H1 (cell line): ENCODE results near the gene KANSL2. TPM values are rescaled to one million over a fixed set of nuclear protein-coding genes. Genes with fewer than 3 reads are reported as not detected.

Experiments
- CTCF ChIA-PET: fragments of 300-600 bp; sonication (Branson Sonifier 250); formaldehyde crosslinking; loops from one replicate; lab custom pipeline; 2021; ENCODE audit not compliant: partially characterized antibody; lab: Charles Lee
- POLR2A ChIA-PET: fragments of 300-600 bp; sonication (Branson Sonifier 250); formaldehyde crosslinking; loops from one replicate; lab custom pipeline; 2021; ENCODE audit warnings: inconsistent platforms; ENCODE audit not compliant: partially characterized antibody; lab: Charles Lee
- DNase-seq, 2 experiments: peaks; one replicate each; pipeline versions ENCODE4 v3.0.0 to v3.0.0-alpha.2; 2010 to 2022; ENCODE audit warnings: low spot score in 2 of 2, low read depth in 1 of 2, mixed read lengths in 1 of 2
- FAIRE-seq: peaks from 2 replicates; lab custom pipeline; 2011; peaks lifted over from hg19 to GRCh38; lab: Jason Lieb, UNC
- H2AFZ ChIP-seq: 2 replicates; pipeline ENCODE4 v1.8.1; 2012; ENCODE audit warnings: low read length, inconsistent platforms
- H2AK5ac ChIP-seq: 2 replicates; pipeline ENCODE4 v1.6.1; 2013; ENCODE audit warnings: low read depth, low read length
- H2BK120ac ChIP-seq: replicated peaks from 2 replicates; pipeline ENCODE3; 2013; ENCODE audit warnings: low read depth, low read length, inconsistent platforms
- H2BK12ac ChIP-seq: 2 replicates; pipeline ENCODE4 v1.6.1; 2013; ENCODE audit warnings: low read depth, low read length
- H2BK15ac ChIP-seq: 2 replicates; pipeline ENCODE4 v1.6.1; 2013; ENCODE audit warnings: low read length
- H2BK20ac ChIP-seq: 2 replicates; pipeline ENCODE4 v1.6.1; 2013; ENCODE audit warnings: low read length
- H2BK5ac ChIP-seq: 2 replicates; pipeline ENCODE4 v1.6.1; 2013; ENCODE audit warnings: low read depth, low read length
- H3K14ac ChIP-seq: 2 replicates; pipeline ENCODE4 v1.6.1; 2013; ENCODE audit warnings: inconsistent platforms; ENCODE audit not compliant: insufficient read length
- H3K18ac ChIP-seq: 2 replicates; pipeline ENCODE4 v1.6.1; 2013; ENCODE audit warnings: low read length; ENCODE audit errors: extremely low read depth
- H3K23ac ChIP-seq: 2 replicates; pipeline ENCODE4 v1.6.1; 2013; ENCODE audit warnings: inconsistent platforms; ENCODE audit not compliant: insufficient read length
- H3K23me2 ChIP-seq: 2 replicates; pipeline ENCODE4 v1.6.1; 2013; ENCODE audit warnings: low read depth, low read length
- H3K27ac ChIP-seq: 2 replicates; pipeline ENCODE4 v1.6.1; 2011; ENCODE audit warnings: low read depth, low read length, inconsistent platforms
- H3K27me3 ChIP-seq, 4 experiments: replicated peaks in 1 of 4; 1 replicate in 1 of 4; 2 replicates in 3 of 4; pipeline versions ENCODE4 v1.6.1 to v1.8.1; 2011 to 2013; ENCODE audit warnings: low read length in 3 of 4, mild to moderate bottlenecking in 3 of 4, inconsistent platforms in 2 of 4, mixed read lengths in 2 of 4, moderate library complexity in 1 of 4; ENCODE audit not compliant: control insufficient read depth in 3 of 4, insufficient read depth in 3 of 4; ENCODE audit errors: extremely low read depth in 1 of 4
- H3K36me3 ChIP-seq, 4 experiments: 2 replicates each; pipeline versions ENCODE4 v1.6.1 to v1.8.1; 2011 to 2013; ENCODE audit warnings: mild to moderate bottlenecking in 4 of 4, low read length in 3 of 4, moderate library complexity in 2 of 4, control low read depth in 1 of 4, inconsistent platforms in 1 of 4; ENCODE audit not compliant: insufficient read depth in 4 of 4, control insufficient read depth in 2 of 4
- H3K4ac ChIP-seq: replicated peaks from 2 replicates; pipeline ENCODE3; 2013; ENCODE audit warnings: low read length, low read depth, mixed read lengths, inconsistent platforms; ENCODE audit not compliant: insufficient read length
- H3K4me1 ChIP-seq, 4 experiments: replicated peaks in 1 of 4; 1 replicate in 1 of 4; 2 replicates in 3 of 4; pipeline versions ENCODE4 v1.6.1 to v1.8.1; 2011 to 2013; ENCODE audit warnings: low read length in 3 of 4, inconsistent platforms in 2 of 4, mixed read lengths in 1 of 4; ENCODE audit not compliant: insufficient read depth in 4 of 4, control insufficient read depth in 3 of 4
- H3K4me2 ChIP-seq, 2 experiments: 2 replicates each; pipeline versions ENCODE4 v1.6.1 to v1.8.1; 2011 to 2013; ENCODE audit warnings: low read depth in 2 of 2, low read length in 2 of 2, control low read depth in 1 of 2, inconsistent platforms in 1 of 2, mild to moderate bottlenecking in 1 of 2; ENCODE audit not compliant: insufficient read depth in 1 of 2
- H3K4me3 ChIP-seq, 4 experiments: fragments of 200-600, 300-600 bp in 1 of 4; sonication (generic), shearing (Covaris generic), sonication (Bioruptor Twin) in 1 of 4; 2 replicates each; pipeline versions ENCODE4 v1.5.1 to v1.8.1; 2011 to 2016; ENCODE audit warnings: low read length in 4 of 4, low read depth in 3 of 4, control low read depth in 2 of 4, inconsistent platforms in 2 of 4, mild to moderate bottlenecking in 2 of 4, mixed read lengths in 1 of 4, moderate library complexity in 1 of 4; ENCODE audit not compliant: insufficient read depth in 2 of 4; ENCODE audit errors: extremely low read depth in 1 of 4
- H3K56ac ChIP-seq: replicated peaks from 2 replicates; pipeline ENCODE3; 2013; ENCODE audit warnings: low read depth, mild to moderate bottlenecking, mixed read lengths, low read length, inconsistent platforms; ENCODE audit not compliant: insufficient read length
- H3K79me1 ChIP-seq: 2 replicates; pipeline ENCODE4 v1.6.1; 2013; ENCODE audit warnings: low read depth, low read length, control low read depth
- H3K79me2 ChIP-seq, 2 experiments: 2 replicates each; pipeline versions ENCODE4 v1.6.1 to v1.8.1; 2012 to 2013; ENCODE audit warnings: low read length in 2 of 2, mild to moderate bottlenecking in 2 of 2, inconsistent platforms in 1 of 2; ENCODE audit not compliant: insufficient read depth in 2 of 2, control insufficient read depth in 1 of 2
- H3K9ac ChIP-seq, 4 experiments: replicated peaks in 1 of 4; 1 replicate in 1 of 4; 2 replicates in 3 of 4; pipeline versions ENCODE4 v1.6.1 to v1.8.1; 2011 to 2013; ENCODE audit warnings: low read depth in 3 of 4, low read length in 3 of 4, control low read depth in 2 of 4, mild to moderate bottlenecking in 2 of 4, moderate library complexity in 2 of 4, inconsistent platforms in 1 of 4; ENCODE audit errors: extremely low read depth in 1 of 4
- H3K9me3 ChIP-seq, 2 experiments: 2 replicates each; pipeline versions ENCODE4 v1.6.1 to v1.8.1; 2012 to 2013; ENCODE audit warnings: mild to moderate bottlenecking in 2 of 2, moderate library complexity in 2 of 2, control low read depth in 1 of 2, inconsistent platforms in 1 of 2, low read depth in 1 of 2, low read length in 1 of 2, mixed read lengths in 1 of 2; ENCODE audit not compliant: insufficient read depth in 2 of 2
- H4K20me1 ChIP-seq, 2 experiments: replicated peaks in 1 of 2; 2 replicates each; pipeline versions ENCODE3 to v1.8.1; 2011 to 2013; ENCODE audit warnings: inconsistent platforms in 2 of 2, low read length in 2 of 2, mild to moderate bottlenecking in 1 of 2; ENCODE audit not compliant: insufficient read depth in 2 of 2, control insufficient read depth in 1 of 2
- H4K5ac ChIP-seq: 2 replicates; pipeline ENCODE4 v1.6.1; 2013; ENCODE audit warnings: low read length, low read depth, mixed read lengths, inconsistent platforms; ENCODE audit not compliant: insufficient read length
- H4K8ac ChIP-seq: 2 replicates; pipeline ENCODE4 v1.8.0; 2013; ENCODE audit warnings: mild to moderate bottlenecking, moderate library complexity, low read length, inconsistent platforms; ENCODE audit not compliant: insufficient read depth; ENCODE audit errors: extremely low read depth
- H4K91ac ChIP-seq: replicated peaks from 2 replicates; pipeline ENCODE3; 2013; ENCODE audit warnings: low read length, mixed read lengths, inconsistent platforms; ENCODE audit not compliant: insufficient read length
- CTBP2 ChIP-seq: IDR thresholded peaks from 2 replicates; pipeline ENCODE4 v1.7.0; 2011; ENCODE audit warnings: borderline replicate concordance, mild to moderate bottlenecking, moderate library complexity, mixed read lengths, low read length; ENCODE audit not compliant: insufficient read depth, insufficient read length
- KDM1A ChIP-seq: fragments of 200-600, 300-600 bp; sonication (generic); IDR thresholded peaks from 2 replicates; pipeline ENCODE4 v1.7.1; 2016; ENCODE audit warnings: mild to moderate bottlenecking, low read length, borderline replicate concordance
- NANOG ChIP-seq: IDR thresholded peaks from 2 replicates; pipeline ENCODE4 v1.6.1; 2011; ENCODE audit warnings: low read length, low read depth, mild to moderate bottlenecking, inconsistent platforms; ENCODE audit not compliant: insufficient read depth, poor library complexity, severe bottlenecking
- POLR2AphosphoS5 ChIP-seq: IDR thresholded peaks from 2 replicates; pipeline ENCODE4 v1.6.1; 2011; ENCODE audit warnings: low read depth, low read length
- RXRA ChIP-seq: IDR thresholded peaks from 2 replicates; pipeline ENCODE4 v1.6.1; 2011; ENCODE audit warnings: low read depth, mild to moderate bottlenecking, low read length, moderate library complexity; ENCODE audit not compliant: insufficient read depth
- SIRT6 ChIP-seq: IDR thresholded peaks from one replicate; pipeline ENCODE4 v1.7.1; 2012; ENCODE audit warnings: low read length, inconsistent platforms
- SIX5 ChIP-seq: IDR thresholded peaks from 2 replicates; pipeline ENCODE4 v1.6.1; 2011; ENCODE audit warnings: mild to moderate bottlenecking, low read depth, low read length
- SP4 ChIP-seq: IDR thresholded peaks from 2 replicates; pipeline ENCODE4 v1.6.1; 2012; ENCODE audit warnings: low read length, inconsistent platforms
- SRF ChIP-seq: IDR thresholded peaks from 2 replicates; pipeline ENCODE4 v1.6.1; 2011; ENCODE audit warnings: mild to moderate bottlenecking, low read depth, low read length, moderate library complexity
- SUZ12 ChIP-seq: fragments of 200-600 bp; sonication (generic); IDR thresholded peaks from 2 replicates; pipeline ENCODE4 v1.6.1; 2012; ENCODE audit warnings: mild to moderate bottlenecking, inconsistent platforms, low read length, moderate library complexity, mixed read lengths
- TBP ChIP-seq: IDR thresholded peaks from 2 replicates; pipeline ENCODE4 v1.6.1; 2011; ENCODE audit warnings: low read depth, low read length, improper control_type of control experiment
- TEAD4 ChIP-seq: IDR thresholded peaks from 2 replicates; pipeline ENCODE4 v1.6.1; 2012; ENCODE audit warnings: low read depth, low read length, inconsistent platforms, mixed read lengths
- USF2 ChIP-seq: IDR thresholded peaks from 2 replicates; pipeline ENCODE4 v1.6.1; 2011; ENCODE audit warnings: low read length, improper control_type of control experiment
- YY1 ChIP-seq: IDR thresholded peaks from 2 replicates; pipeline ENCODE4 v1.6.1; 2011; ENCODE audit warnings: low read depth, mild to moderate bottlenecking, low read length
- ZNF274 ChIP-seq: IDR thresholded peaks from 2 replicates; pipeline ENCODE4 v1.7.0; 2012; ENCODE audit warnings: low read length, borderline replicate concordance; ENCODE audit errors: extremely low read depth
- WGBS, 2 experiments: shearing (Covaris generic) in 1 of 2; methylation state at CpG; one replicate each; pipeline versions ENCODE4 v1.1.6 to v1.1.7; 2013 to 2015; ENCODE audit warnings: low lambda C conversion rate in 2 of 2, mixed read lengths in 2 of 2, inconsistent platforms in 1 of 2, low coverage in 1 of 2, missing lambda C conversion rate in 1 of 2; ENCODE audit not compliant: insufficient replicate concordance in 2 of 2, insufficient coverage in 1 of 2, insufficient read length in 1 of 2; ENCODE audit errors: extremely low coverage in 1 of 2, missing lambda C conversion rate in 1 of 2; 5-methylcytosine and 5-hydroxymethylcytosine counted together
- polyA plus RNA-seq, 7 experiments: library from polyadenylated mRNA; depleted of rRNA in 3 of 7; stranded (reverse) in 5 of 7; unstranded in 2 of 7; fragments of >200 nt in 5 of 7; fragments of 200-250 nt in 2 of 7; gene quantifications; 1 replicate in 5 of 7; 2 replicates in 1 of 7; 4 replicates in 1 of 7; pipeline versions ENCODE4 v1.2.1 to v1.2.3, GENCODE V29; 2011 to 2013; ENCODE audit warnings: missing spikeins in 2 of 7, mixed read lengths in 2 of 7
- total RNA-seq: library from RNA; stranded (reverse); fragmentation: NEBNext Ultra II Directional; extraction: Animal tissue kit (Norgen Biotek cat#: 25700); gene quantifications from 2 replicates; pipeline ENCODE4 v1.2.1, GENCODE V29; 2021

The KANSL2 gene
- total and polyA plus RNA-seq, 2 of the 8 experiments (the other 6 are each of a cell fraction or from before 2014, with no cell fraction given) = 48.4 to 50.7 TPM

GRCh38 chr12:48640854-48641253, 41.2 kb downstream of the KANSL2 start:
- no peak overlapping the region for H2BK12ac ChIP-seq
- H3K23me2 ChIP-seq = no peaks in the 10 kb centered on the region; the same call in 1 of the 2 replicates
- H2BK20ac ChIP-seq = no peak overlapping the region
- H3K14ac ChIP-seq = no peak overlapping the region
- H3K4ac ChIP-seq = no peak overlapping the region
- H2BK120ac ChIP-seq = no peak overlapping the region
- H3K23ac ChIP-seq = no peak overlapping the region
- no peak overlapping the region for H2BK5ac ChIP-seq
- H2AK5ac ChIP-seq = no peak overlapping the region
- H3K56ac ChIP-seq = no peak overlapping the region
- H3K27ac ChIP-seq = no peak overlapping the region
- H3K79me1 ChIP-seq = no peaks in the 10 kb centered on the region
- WGBS, 2 experiments = 74 to 100% methylated on average over 1 to 3 of the region's 3 CpGs
- H3K27me3 ChIP-seq = no peaks in the 10 kb centered on the region
- H4K8ac ChIP-seq = no peak overlapping the region
- H3K18ac ChIP-seq = no peak overlapping the region
- no peak overlapping the region for H2BK15ac ChIP-seq
- no peaks in the 10 kb centered on the region for H3K79me2 ChIP-seq
- no peak overlapping the region for H3K9ac ChIP-seq
- H2AFZ ChIP-seq = no peak overlapping the region
- H3K4me1 ChIP-seq = no peaks in the 10 kb centered on the region
- H4K91ac ChIP-seq = no peak overlapping the region
- H4K5ac ChIP-seq = no peak overlapping the region
- CTCF ChIA-PET = no interaction called here
- no peak overlapping the region for H3K4me3 ChIP-seq
- peaks cover 0 to 28% (median 7%) of the 10 kb centered on the region in 4 experiments; a peak in 4 of 8 replicates for H3K36me3 ChIP-seq
- TF ChIP-seq CTBP2 (no peak), ZNF274 (no peak), SIX5 (no peak), YY1 (no peak), TBP (no peak), USF2 (no peak), SIRT6 (no peak), POLR2AphosphoS5 (no peak), SRF (no peak), KDM1A (no peak), NANOG (no peak), TEAD4 (no peak), RXRA (no peak), SUZ12 (no peak), SP4 (no peak)
- TF ChIP-seq, all 59 proteins: peak for 0
- no peak for DNase-seq
- H4K20me1 ChIP-seq = no peaks in the 10 kb centered on the region
- H3K9me3 ChIP-seq = peaks cover 9 to 30% of the 10 kb centered on the region in 2 experiments
- POLR2A ChIA-PET = interaction anchor here (1.5 kb wide), 1 partner anchor 11 kb away, joined by 3 read pairs; no protein-coding TSS in a partner anchor
- H3K4me2 ChIP-seq = no peak overlapping the region
- no peak for FAIRE-seq
